Ecto neural progenitor cell (in vitro differentiated cells): ENCODE results near the gene PDXDC1.
"Not testable (repeated sequence)": the region's sequence is repeated elsewhere in the genome, so short reads cannot be mapped to it uniquely, and the experiment has no call there.

Experiments
- DNase-seq: peaks from one replicate; pipeline ENCODE4 v3.0.0-alpha.2; 2018; ENCODE audit warnings: low spot score

The PDXDC1 gene

DNA sequence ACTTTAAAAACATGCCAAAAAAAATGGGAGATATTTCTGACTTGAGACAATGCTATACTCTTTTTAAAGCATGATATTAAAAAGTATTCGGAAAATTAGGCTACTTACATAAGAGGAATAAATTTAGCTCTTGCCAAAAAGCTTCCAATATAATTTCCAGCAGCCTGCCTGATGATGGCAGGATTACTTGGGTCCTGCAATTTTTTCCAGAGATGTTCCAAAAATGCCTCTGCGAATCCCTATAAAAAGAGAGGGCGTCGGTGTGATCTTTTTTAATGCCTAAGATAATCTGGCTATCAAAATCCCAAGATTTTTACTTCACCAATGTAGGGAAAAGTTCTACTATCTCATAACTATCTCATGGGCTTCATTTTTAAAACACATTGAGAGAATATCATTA lies 96.2 kb downstream of the PDXDC1 start:
- not testable (repeated sequence) for DNase-seq

DNA sequence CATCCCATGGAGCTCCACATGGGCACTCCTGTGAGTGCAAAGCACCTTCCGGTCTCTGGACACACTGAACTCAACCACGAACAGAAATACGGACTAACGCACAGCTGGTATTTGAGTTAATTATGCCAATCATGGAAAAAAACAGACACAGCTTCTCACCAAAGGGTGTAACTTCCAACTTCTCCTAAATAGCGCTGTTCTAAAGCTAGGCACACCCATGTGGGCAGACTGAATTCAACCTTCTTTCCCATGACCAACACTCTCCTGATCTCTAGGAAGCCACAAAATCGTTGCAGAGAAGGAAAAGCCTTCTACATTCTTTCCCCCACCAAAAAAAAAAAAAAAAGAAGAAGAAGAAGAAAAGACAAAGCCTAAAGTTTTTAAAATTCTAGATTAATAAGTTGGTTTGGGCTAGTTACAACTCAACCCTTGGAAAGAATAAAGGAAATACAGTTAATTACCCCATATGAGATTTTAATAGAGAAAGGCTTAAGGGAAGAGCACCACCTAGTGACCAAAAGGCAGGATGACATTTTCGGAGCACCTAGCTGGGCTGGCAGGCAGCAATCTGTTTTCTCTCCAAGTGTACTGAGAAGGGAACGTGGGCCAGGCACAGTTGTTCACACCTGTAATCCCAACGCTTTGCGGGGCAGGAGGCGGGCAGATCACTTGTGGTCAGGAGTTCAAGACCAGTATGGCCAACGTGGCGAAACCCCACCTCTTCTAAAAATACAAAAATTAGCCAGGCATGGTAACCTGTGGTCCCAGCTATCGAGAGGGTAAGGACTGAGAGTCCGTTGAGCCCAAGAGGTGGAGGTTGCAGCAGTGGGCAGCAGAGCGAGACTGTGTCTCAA lies 97.3 kb downstream of the PDXDC1 start:
- not testable (repeated sequence) for DNase-seq

DNA sequence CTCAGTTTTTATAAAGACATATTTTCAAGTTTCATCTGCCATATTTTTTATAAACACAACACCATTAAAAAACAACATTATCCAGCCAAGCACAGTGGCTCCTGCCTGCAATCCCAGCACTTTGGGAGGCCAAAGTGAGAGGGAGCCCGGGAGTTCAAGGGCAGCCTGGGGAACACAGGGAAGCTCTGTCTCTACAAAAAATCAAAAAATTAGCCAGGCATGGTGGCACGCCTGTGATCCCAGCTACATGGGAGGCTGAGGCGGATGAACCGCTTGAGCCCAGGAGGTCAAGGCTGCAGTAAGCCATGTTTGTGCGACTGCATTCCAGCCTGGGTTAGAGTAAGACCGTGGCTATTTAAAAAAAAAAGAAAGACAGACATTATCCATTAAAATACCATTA lies 98.3 kb downstream of the PDXDC1 start:
- DNase-seq, result no peak

DNA sequence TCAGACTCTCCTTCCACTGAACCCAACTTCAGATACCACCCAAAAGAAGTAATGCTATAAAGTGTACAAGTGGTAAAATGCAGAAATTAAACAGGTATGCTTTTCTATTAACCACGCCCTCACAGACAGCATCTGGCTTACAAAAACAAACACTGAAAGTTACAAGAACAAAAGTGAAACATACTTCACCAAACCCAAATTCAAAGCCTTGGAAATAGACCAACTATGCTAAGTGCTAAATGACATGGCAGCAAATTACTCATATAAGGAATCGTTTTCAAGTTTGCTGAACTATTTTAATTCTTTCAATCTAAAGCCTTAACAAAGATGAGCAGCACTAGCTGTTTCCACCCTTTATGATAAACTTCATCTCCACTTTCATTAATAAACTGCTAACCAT lies 101.3 kb downstream of the PDXDC1 start:
- not testable (repeated sequence) for DNase-seq

DNA sequence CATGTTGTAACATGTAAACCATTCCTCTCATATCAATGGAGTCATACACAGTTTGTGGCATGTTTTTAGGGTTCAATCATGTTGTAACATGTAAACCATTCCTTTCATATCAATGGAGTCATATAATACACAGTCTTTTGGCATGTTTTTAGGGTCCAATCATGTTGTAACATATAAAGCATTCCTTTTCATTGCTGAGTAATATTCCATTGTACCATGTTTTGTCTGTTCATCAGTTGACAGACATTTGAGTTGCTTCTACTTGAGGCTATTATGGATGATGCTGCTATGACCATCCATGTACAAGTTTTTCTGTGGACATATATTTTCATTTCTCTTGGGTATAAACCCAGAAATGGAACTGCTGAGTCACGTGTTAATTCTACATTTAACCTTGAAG lies 106.1 kb downstream of the PDXDC1 start:
- not testable (repeated sequence) for DNase-seq

DNA sequence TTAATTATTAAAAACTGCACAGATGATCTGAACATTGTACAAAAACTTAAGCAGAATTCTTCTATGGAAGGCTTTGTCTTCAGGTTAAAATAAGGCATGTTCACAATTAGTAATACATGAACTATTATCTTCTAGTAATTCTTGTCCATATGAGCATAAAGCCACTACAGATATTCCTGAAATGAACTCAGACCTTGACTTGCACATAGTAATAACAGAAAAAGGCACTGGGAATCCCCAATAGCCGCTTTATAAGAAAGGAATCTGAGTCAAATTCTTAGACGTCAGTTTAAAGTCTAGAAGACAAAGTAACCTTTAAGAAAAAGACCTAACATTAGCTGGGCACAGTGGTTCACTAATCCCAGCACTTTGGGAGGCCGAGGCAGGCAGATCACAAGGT lies 108.0 kb downstream of the PDXDC1 start:
- not testable (repeated sequence) for DNase-seq

DNA sequence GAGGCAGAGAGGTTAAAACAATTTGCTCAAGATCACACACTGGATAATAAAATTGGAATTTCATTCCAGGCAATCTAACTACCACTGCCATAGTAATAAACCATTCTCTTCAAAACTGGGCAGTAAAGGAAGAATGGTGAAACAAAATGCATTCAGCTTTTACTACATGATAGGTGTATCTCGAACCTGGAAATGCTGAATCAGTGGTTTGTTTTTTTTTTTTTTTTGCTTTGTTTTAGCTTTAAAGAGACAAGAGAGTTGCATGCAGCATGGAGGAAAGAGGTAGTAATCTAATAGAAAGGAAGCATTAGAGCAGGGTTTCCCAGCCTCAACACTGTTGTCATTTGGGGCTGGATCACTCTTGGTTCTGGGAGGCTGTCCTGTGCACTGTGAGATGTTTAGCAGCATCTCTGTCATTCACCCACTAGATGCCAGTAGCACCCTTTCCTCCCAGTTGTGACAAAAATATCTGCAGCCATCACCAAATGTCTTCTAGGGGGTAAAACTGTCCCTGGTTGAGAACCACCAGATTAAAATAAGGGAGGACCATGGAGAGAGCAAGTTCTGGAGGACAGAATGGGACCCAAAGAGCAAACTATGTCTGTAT lies 115.9 kb downstream of the PDXDC1 start:
- DNase-seq, result not testable (repeated sequence)

DNA sequence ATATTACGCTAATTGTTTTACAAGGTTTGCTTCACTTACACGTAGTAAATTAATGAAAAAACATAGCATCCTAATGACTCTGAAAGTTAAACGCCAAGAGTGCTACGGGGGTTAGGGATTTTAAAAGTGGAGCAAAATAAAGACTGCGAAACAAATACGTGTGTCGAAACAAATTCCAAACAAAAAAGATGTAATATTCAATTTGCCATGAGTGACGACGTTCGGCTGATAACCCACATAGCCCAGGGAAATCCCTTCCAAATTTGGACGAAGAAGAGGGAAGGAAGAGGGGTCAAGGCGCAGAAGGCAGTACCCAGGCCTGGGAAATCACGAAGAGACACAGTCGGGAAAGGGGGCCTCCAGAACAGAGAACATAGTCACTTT lies 118.7 kb downstream of the PDXDC1 start:
- DNase-seq, result not testable (repeated sequence)

DNA sequence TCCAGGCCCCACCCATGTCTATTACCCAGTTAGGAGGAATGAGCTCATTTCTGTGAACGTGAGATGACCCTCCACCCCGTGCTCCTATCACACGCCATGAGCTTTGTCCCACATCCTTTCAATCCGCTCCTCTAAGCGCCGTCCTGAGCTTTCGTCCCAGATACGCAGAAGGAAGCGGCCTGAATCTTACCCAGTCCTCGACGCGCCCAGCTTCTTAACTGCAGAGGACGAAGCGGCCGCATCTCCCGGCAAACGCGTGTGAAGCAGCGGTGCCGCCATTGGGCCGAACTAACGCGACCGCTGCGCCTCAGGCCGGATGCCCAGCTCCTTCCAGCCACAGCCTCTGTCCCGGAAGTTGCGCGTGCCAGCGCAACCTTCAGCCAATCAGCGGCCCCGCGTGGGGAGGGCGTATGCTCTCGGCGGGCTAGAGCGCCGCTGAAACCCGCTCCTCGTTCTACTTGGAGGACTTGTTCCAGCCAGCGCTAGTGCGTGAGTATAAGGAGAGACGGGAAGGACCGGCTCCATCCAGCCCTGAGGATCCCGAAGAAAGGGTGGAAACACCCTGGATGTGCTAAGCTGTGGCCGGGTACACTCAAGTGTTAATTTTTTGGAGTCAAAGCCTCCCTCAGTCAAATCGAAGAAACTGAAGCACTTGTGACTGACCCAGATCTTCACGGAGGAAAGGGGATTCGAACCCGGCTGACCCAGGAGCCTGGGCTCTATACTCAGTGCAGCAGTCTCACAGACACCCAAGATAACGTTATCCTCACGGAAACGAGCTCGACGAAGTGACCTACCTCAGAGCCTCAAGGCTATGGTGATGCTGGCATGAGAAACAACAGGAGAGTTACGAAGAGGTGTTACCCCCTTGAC lies 119.4 kb downstream of the PDXDC1 start, which contains the start of gene RRN3:
Gene RRN3, minus strand, starts transcription at position 318 of the 873 bp plus-strand sequence. Its CDS starts 39 bp downstream, at position 279.
- peak; percentile 94 for DNase-seq

DNA sequence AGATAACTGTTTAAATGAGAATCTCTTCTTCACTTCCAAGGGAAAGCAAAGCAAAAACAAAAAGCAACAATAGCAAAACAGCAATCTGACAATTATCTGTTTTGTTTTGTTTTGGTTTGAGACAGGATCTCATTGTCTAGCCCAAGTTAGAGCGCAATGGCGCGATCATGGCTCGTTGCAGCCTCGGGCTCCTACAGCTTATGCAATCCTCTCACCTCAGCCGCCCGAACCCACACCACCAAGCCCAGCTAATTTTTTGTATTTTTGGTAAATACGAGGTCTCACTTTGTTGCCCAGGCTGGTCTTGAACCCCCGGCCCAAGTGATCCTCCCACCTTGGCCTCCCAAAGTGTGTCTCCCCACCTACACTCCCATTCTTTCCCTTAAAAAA lies 121.8 kb downstream of the PDXDC1 start:
- not testable (repeated sequence) for DNase-seq

DNA sequence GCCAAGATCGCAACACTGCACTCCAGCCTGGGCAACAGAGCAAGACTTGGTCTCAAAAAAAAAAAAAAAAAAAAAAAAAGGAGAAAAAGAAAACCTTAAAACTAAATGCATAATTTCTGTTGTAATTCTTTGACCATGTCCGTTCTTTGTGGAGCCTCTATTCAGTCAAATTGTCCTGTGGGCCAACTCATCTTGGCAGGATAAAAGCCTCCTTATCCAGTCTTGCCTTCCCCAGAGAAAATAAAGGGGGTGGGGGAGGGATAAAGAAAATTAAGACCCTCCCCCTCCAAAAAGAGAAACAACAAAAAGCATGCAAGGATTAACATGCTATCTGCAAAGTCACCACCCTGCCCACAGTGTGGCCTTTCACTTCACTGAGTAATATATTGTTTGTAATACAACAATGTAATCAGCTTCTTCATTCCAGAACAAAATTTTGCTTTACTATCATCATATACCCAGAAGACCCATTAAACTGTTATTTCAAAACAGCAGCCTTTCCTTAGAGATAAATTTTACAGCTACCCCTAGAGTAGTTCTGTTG lies 124.6 kb downstream of the PDXDC1 start:
- DNase-seq, result not testable (repeated sequence)

DNA sequence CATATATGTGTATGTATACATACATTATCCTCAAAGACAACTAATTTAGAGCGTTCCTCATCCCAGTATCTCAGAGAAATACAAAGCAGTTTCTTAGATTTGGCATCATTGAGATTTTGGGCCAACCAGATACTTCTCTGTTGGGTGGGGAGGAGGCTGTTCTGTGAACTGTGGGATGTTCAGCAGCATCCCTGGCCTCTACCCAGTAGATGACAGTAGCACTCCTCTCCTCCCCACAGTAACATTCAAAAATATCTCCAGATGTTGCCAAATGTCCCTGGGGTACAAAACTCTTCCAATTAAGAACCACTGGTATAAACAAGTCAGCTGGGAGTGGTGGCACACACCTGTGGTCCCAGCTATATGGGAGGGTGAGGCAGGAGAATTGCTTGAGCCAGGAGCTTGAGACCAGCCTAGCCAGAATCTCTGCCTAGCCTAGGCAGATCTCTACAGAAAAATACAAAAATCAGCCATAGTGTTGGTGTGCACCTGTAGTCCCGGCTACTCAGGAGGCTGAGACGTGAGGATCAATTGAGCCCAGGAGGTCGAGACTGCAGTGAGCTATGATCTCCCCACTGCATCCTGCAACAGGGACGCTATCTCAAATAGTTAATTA lies 125.7 kb downstream of the PDXDC1 start:
- DNase-seq, result not testable (repeated sequence)

DNA sequence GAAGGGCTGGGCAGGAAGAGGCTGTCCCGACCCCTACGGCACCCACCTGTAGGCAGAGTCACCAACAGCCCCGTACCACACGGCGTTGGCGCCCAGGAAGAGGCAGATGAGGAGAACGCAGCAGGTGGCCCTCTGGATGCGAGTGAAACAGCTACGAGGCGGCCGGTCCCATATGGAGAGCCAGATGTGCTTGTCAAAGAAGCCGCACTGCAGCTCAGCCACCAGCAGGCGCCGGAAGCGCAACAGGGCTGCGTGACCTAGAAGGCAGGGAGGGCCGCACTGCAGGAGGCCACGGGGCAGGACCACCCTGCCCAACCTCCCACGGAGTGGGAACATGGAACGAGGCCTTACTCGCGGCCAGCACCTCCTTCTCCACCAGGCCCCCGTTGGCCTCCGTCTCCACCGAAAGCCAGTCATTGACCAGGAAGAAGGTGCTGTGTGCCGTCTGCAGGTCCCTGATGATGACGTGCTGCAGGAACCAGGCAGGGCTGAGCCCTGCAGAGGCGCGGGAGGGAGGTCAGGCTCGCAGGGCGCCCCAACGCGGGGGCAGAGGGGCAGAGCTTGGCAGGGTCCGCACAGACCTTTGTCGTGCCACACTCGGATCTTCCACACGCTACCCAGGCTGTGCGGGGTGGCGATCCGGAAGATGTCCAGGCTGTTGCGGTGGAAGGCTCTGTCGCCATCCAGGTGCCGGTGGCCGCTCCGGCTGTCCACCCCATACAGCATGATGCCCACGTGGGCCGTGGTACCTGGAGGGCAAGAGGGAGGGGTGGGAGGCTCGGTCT lies 153.0 kb downstream of the PDXDC1 start:
- not testable (repeated sequence) for DNase-seq

DNA sequence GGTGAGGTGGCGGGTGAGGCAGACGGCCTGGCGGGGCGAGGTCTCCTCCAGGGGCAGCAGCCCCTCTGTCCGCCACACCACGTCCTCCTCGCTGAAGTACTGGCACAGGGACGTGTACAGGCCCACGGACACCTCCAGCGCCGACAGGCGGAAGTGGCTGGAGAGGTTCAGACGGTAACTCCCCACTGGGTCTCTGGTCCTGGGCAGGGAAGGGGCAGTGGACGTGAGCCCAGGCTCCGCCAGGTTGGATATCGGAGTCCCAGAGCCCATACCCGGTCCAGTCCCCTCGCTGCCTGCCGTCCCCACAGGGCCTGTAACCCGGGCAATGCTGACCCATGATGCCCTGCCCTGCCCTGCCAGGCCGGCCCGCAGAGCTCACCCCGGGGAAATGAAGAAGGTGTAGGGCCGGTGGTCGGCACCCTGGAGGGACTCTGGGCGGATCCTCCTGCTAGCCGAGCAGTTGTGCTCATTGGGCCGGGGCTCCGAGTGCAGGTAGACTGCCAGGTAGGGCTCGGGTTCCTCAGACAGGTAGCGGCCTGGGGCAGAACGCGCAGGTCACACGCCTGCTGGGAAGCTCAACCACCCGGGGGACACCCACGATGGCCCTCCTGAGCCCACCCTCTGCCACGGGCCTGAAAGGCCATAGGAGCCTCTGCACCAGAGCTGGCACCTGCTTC lies 155.6 kb downstream of the PDXDC1 start:
- peak; percentile 28 for DNase-seq

DNA sequence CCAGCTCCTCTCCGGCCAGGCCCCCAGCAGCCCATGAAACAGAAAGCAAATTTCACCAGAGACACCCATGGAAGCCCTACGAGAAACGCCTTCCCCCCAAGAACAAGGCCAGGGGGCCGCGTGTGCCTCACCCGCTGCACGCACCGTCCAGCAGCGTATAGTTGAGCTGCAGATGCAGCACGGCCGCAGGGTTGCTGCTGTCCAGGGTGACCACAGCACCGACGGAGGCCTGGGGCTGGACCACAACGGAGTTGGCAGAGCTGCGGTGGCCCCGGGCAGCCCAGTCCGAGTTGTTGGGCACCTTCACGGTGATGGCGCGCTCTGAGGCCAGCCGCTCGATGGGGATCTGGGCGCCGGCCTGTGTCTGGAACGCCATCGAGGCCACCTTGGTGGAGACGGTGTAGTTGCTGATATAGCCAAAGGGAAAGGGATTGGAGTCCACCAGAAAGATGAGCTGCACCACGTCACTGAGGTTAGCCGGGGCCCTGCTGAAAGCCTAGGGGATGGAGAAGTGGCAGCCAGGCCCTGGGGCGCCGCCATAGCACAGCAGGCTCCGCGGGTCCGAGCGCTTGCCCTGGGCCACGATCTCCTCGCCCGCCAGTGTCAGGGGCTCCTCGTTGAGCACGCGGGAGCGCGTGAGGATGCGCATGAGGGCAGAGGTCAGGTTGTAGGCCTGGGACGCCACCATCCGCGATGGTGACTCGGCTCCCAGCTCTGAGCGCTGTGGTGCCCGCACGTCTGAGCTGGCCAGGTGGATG lies 156.3 kb downstream of the PDXDC1 start:
- not testable (repeated sequence) for DNase-seq

DNA sequence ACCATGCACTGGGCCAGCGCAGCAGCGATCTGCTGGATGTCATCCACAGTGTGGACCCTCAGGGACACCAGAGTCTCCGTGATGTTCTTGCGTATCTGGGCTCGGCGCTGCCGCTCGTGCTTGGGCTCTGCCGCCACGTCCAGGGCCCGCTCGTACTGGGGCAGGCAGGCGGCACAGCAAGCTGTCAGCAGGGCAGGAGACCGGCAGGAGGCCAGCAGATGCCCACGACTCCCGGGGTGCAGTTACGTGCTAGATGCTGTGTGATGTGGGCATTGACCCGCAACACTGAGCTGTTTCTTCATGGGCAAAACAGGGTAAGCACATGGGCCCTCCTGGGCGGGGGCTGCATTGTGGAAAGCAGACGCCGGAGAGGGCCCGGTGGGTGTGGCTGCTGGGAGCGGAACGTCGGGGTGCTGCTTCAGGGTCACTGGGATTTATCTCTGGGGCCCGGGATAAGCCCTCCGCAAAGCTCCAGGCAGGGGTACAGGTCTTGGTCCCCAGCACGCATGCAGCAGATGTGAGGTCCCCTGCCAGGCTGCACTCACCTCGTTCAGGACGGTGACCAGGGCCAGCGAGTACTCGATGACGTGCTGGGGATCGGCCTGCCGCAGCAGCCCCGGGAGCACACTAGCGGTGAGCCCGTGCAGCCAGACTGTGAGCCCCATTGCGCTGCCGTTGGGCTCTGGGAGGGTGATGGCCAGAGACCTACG lies 158.0 kb downstream of the PDXDC1 start:
- not testable (repeated sequence) for DNase-seq

DNA sequence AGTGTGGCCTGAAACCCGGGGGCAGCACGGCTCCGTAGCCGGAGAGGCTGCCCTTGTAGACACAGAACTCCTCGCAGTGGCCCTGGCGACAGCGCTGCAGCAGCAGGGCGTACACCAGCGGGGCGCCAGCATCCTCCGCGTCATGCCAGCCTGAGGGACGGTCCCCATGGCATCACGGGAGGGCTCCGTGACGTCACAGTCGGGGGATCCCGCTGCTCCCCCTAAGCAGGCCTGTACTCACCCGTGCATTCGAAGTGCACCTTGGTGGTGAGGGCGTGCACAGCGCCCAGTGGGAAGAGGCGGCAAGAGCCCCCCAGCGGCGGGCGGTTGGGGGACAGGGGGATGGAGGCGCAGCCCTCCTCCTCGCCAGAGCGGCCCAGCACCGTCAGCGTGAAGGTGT lies 158.7 kb downstream of the PDXDC1 start:
- not testable (repeated sequence) for DNase-seq

DNA sequence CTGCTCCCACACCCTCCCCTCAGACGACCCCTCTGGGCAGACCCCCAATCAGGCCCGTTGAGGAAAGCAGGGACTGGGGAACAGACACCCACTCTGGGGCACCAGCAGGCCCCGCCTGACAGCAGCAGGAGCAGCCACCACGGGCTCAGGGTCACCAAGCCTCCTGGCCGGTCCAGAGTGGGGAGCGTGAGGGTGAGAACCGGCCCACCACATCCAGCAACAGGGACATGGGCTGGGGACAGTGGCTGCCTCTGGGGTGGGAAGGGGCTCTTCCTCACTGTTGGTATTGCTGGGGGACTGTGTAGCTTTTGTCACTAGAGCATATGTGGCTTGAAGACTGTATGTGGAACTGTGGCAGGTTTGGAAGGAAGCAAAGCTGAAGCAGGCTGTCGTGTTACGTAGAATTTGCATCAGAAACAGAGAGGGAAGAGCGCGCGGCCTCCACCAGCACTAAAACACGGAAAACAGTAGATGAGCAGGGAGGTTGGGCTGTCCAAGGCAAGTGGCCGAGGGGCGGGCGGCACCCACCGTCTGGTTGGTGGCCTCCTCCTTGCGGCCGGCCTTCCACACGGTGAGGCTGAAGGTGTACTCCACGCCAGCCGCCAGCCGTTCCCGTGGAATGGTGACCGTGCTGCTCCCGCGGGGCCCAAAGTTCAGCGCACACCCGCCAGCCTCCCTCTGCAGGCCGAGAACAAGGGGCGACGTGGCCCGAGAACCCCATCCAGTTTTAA lies 160.1 kb downstream of the PDXDC1 start:
- not testable (repeated sequence) for DNase-seq
